HG02884 (cell line): ENCODE results near the gene PA2G4.

Experiments used
- ATAC-seq: cut with Tn5 transposase; IDR thresholded peaks from one replicate; pipeline ENCODE4 v1.9.1; 2021; ENCODE audit warnings: mild to moderate bottlenecking, moderate library complexity; ENCODE audit not compliant: unreplicated experiment

The PA2G4 gene

DNA sequence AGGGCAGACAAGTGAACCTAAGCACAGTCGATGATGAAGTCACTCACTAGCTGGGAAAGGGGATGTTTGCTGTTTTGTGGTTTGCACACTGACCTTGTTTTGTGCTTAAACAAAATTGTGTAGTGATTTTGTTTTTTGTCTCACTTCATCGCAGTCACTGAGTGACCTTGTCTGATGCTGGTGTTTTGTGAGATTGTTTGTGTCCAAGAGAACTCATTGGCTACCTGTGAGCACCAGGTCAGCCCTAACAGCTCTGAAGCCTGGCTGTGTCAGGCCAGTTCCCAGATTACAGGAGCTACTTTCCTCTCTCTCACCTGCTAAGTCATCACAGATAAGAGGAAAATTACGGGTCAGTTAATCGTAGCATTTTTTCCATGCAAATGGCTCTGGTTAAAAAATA lies 19.8 kb downstream of the PA2G4 start:
- ATAC-seq: no peak

- ATAC-seq: no peak
These were observed 22.4 kb downstream of the PA2G4 start for GRCh38 chr12:56126732-56127239.

GRCh38 chr12:56127485-56127887 lies 23.1 kb downstream of the PA2G4 start:
- ATAC-seq: no peak

GRCh38 chr12:56127888-56128669 lies 23.7 kb downstream of the PA2G4 start, which contains the start of gene ESYT1:
TSS of gene ESYT1 (plus strand) at chr12:56128267. CDS start at chr12:56128320, 53 bp downstream.
- ATAC-seq: peak; percentile 84

GRCh38 chr12:56128670-56129205 lies 24.4 kb downstream of the PA2G4 start:
- ATAC-seq: no peak

- no peak for ATAC-seq
These were observed 25.0 kb downstream of the PA2G4 start for GRCh38 chr12:56129206-56129941.

GRCh38 chr12:56129942-56130495 lies 25.7 kb downstream of the PA2G4 start:
- ATAC-seq: no peak

DNA sequence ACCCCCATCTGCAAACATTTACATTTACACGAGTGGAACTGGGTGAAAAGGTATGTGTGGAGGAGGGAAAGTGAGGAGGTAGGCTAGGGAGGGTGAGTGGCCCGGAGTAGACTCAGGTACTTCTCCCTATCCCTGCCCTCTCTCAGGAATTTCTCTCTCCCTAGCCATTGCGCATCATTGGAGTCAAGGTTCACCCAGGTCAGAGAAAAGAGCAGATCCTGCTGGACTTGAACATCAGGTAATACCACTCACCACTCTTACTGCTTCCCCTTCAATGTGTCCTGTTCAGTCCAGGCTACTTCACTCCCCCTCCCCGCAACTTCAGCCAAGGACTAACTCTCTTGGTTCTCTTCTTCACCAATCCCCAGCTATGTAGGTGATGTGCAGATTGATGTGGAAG lies 26.5 kb downstream of the PA2G4 start:
- no peak for ATAC-seq

DNA sequence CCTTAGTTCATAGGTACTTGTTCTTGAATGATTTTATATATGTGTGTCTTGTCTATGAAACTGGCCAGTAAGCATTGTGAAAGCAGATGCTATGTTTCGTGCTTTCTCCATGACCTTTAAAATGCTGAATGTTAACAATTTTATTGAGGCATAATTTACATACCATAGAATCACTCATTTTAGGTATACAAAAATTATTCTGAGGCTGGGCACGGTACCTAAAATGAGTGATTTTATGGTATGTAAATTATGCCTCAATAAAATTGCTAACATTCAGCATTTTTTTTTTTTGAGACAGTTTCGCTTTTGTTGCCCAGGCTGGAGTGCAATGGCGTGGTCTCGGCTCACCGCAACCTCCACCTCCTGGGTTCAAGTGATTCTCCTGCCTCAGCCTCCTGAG lies 30.5 kb downstream of the PA2G4 start:
- no peak for ATAC-seq

DNA sequence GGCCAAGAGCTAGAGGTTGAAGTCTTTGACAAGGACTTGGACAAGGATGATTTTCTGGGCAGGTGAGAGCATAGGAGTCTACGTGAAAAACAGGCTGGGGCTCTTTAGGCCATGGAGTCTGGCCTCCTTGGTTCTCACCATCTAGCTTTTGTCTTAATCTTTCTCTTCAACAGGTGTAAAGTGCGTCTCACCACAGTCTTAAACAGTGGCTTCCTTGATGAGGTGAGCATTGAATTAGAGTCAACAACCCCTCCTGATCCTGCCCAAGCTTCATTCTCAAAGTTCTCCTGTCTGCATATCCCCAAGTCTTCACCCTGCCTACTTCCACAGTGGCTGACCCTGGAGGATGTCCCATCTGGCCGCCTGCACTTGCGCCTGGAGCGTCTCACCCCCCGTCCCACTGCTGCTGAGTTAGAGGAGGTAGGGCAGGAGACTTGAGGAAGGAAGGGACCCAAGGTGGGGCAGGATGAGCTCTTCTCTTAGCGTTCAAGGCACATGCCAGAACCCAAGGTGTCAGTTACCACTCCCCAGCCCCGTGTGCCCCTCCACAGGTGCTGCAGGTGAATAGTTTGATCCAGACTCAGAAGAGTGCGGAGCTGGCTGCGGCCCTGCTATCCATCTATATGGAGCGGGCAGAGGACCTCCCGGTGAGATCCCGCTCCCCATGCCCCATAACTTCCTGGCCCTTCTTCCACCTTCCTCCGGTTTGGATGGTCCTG lies 33.7 kb downstream of the PA2G4 start:
- ATAC-seq: no peak

DNA sequence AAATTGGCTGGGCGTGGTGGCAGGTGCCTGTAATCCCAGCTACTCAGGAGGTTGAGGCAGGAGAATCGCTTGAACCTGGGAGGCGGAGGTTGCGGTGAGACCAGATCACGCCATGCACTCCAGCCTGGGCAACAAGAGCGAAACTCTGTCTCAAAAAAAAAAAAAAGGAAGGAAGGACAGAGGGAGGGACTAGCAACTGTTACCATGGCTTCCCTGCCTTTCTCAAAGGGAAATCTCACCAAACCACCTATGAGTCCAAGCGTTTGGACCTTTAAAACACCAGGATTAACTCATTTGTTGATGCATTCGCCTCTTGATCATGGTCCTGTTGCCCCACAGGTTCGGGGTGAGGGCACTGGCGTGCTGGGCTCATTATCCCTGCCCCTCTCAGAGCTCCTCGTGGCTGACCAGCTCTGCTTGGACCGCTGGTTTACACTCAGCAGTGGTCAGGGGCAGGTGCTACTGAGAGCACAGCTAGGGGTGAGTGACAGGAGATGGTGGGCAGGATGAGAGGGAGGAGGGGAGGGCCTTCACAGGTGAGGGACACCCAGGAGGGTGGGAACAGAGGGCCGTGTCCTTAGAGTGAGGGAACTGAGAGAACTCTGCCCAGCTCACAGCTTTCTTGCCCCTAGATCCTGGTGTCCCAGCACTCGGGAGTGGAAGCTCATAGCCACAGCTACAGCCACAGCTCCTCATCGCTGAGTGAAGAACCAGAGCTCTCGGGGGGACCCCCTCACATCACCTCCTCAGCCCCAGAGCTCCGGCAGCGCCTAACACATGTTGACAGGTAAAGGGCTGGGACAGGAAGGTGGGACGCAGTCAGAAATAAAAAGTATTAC lies 37.8 kb downstream of the PA2G4 start:
- no peak for ATAC-seq

GRCh38 chr12:56143217-56143616 lies 38.9 kb downstream of the PA2G4 start:
- ATAC-seq: no peak

GRCh38 chr12:56143870-56144269 lies 39.5 kb downstream of the PA2G4 start:
- ATAC-seq: no peak

- ATAC-seq: no peak
These were observed 40.9 kb downstream of the PA2G4 start for GRCh38 chr12:56145217-56145616.

DNA sequence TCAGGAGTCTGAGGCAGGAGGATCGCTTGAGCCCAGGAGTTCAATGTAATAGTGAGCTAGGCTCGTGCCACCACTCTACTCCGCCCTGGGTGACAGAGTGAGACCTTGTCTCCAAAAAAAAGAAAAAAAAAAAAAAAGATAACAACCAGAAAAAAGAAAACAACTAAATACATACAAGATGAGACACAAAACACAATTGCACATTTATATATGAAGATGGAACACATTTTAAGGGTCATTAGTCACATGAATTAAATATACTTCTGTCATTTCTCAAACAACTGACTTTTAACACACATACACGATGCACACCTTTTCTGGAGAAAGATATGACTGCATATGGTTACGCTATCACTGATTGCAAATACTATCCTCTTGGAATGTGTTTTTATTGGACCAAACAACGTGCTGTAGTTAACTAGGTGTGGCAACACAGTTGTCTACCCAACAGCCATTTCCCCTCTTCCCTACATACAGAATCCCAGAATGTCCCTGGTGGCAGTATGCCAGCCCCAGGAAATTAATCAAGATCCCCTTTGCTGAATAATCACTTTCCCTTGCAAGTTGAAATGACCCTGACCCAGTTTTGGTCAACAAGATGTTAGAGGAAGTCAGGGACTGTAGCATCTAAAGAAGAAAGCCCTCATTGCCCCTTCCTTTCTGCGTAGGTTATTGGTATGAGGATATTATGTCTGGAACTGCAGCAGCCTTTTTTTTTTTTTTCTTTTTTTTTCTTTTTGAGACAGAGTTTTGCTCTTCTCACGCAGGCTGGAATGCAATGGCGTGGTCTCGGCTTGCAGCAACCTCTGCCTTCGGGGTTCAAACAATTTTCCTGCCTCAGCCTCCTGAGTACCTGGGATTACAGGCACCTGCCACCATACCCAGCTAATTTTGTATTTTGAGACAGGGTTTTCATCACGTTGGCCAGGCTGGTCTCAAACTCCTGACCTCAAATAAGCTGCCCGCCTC lies 42.4 kb downstream of the PA2G4 start:
- ATAC-seq: no peak

GRCh38 chr12:56150563-56150962 lies 46.2 kb downstream of the PA2G4 start:
- no peak for ATAC-seq

GRCh38 chr12:56151672-56152131 lies 47.3 kb downstream of the PA2G4 start:
- peak; percentile 46 for ATAC-seq

DNA sequence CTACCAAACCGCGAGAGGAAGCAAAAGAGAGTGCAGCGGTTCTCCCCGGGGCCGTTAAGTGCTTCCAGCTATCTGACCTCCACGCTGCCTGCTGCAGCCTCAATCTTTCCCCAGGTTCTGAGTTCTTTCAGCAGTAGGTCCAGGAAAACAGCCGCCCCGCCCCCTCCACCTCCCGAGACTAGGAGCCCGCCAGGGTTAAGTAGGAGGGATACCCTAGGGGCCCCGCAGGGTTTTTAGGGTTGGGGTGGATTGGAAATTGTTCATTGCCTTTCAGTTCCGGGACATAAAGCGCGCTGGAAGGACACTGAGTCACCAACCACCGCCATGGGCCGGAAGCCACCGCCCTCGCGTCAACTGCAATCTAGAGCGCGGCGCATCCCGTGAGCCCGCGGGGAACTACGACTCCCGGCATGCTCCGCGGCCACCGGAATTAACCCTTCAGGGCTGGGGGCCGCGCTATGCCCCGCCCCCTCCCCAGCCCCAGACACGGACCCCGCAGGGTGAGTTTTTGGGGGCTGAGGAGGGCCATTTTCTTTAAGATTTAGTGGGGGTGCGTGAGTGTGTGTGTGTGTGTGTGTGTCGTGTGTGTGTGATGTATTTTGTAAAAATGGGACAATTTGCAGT lies 47.9 kb downstream of the PA2G4 start, which contains the start of gene MYL6B:
TSS of gene MYL6B (plus strand) at position 456 of the 624 bp plus-strand sequence. CDS start 1,332 bp downstream, outside the sequence.
- ATAC-seq: peak; percentile 83
